Thoracic aorta (tissue), 2 donors: ENCODE results near the gene ARHGAP24. TPM values are rescaled to one million over a fixed set of nuclear protein-coding genes. Genes with fewer than 3 reads are reported as not detected.
"Not testable (repeated sequence)": the region's sequence is repeated elsewhere in the genome, so short reads cannot be mapped to it uniquely, and the experiment has no call there.

Source experiments
- ATAC-seq: fragments of 150-250 bp; one replicate; pipeline ENCODE4 v1.8.0; 2017; ENCODE audit warnings: low read depth; ENCODE audit not compliant: insufficient number of reproducible peaks, low FRiP score
- DNase-seq: peaks from one replicate; pipeline ENCODE4 v3.0.0-alpha.2; 2020; ENCODE audit warnings: low spot score
- H3K27ac ChIP-seq, 2 donors: fragments of 200-600 bp; sonication (generic); 1 replicate in 1 of 2; 2 replicates in 1 of 2; pipeline ENCODE4 v1.5.1; 2016; ENCODE audit warnings: mild to moderate bottlenecking in 2 of 2, moderate library complexity in 2 of 2
- H3K27me3 ChIP-seq: fragments of 200-600 bp; sonication (generic); replicated peaks from 2 replicates; pipeline ENCODE4 v1.6.0; 2016; ENCODE audit warnings: mild to moderate bottlenecking; ENCODE audit not compliant: insufficient read depth
- H3K36me3 ChIP-seq: fragments of 200-600 bp; sonication (generic); one replicate; pipeline ENCODE4 v1.5.1; 2016
- H3K4me1 ChIP-seq, 2 donors: fragments of 200-600 bp; sonication (generic); 1 replicate in 1 of 2; 2 replicates in 1 of 2; pipeline versions ENCODE4 v1.5.1 to v1.6.0; 2016; ENCODE audit warnings: low read depth in 2 of 2, mild to moderate bottlenecking in 1 of 2; ENCODE audit not compliant: control insufficient read depth in 1 of 2
- H3K4me3 ChIP-seq: fragments of 200-600 bp; sonication (generic); 2 replicates; pipeline ENCODE4 v1.5.1; 2016; ENCODE audit warnings: mild to moderate bottlenecking
- H3K9me3 ChIP-seq: fragments of 200-600 bp; sonication (generic); 2 replicates; pipeline ENCODE4 v1.5.1; 2016
- CTCF ChIP-seq: fragments of 200-600 bp; sonication (generic); IDR thresholded peaks from one replicate; pipeline ENCODE4 v1.5.1; 2019; ENCODE audit warnings: antibody characterized with exemption
- total RNA-seq, 2 donors: library from RNA; depleted of rRNA; stranded (reverse); fragments of >200 nt; gene quantifications; one replicate each; pipeline versions ENCODE4 v1.1.0 to v1.2.3, GENCODE V29; 2016

ARHGAP24 gene
- total RNA-seq, 2 donors from 2014 or later = 30.1 to 43.6 TPM

DNA sequence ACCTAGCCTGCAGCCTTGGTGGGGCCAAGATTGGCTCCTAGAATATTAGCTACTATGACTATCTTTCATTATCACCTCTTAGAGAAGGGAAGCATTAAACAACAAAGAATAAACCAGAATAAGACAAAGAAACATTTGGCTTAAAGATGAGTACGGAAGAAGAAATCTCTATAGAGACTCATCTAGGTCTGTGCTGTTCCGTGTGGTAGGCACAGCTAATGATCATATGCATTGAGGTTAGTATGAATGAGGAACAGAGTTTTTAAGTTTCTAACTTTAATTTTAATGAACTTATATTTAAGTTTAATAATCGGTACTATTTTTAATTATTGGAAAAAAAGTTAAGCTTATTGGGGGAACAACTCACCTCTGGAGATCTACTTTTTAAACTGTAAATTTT, 24.6 kb downstream of the ARHGAP24 start:
- no peak for TF ChIP-seq CTCF
- H3K4me3 ChIP-seq = no peak overlapping the region
- no peaks in the 10 kb centered on the region for H3K27me3 ChIP-seq
- no peaks in the 10 kb centered on the region for H3K36me3 ChIP-seq
- H3K9me3 ChIP-seq = no peaks in the 10 kb centered on the region
- DNase-seq = no peak
- no peak overlapping the region for H3K27ac ChIP-seq
- peaks cover 7 to 27% of the 10 kb centered on the region in 2 donors for H3K4me1 ChIP-seq
- ATAC-seq = no peak

GRCh38 chr4:85500110-85500867, 25.3 kb downstream of the ARHGAP24 start:
- Histone ChIP-seq H3K27me3 (no peaks in the 10 kb centered on the region), H3K4me3 (no peak overlapping the region), H3K36me3 (no peaks in the 10 kb centered on the region), H3K9me3 (no peaks in the 10 kb centered on the region), H3K4me1 (peaks cover 7 to 27% of the 10 kb centered on the region in 2 donors), H3K27ac (no peak overlapping the region)
- no peak for TF ChIP-seq CTCF
- DNase-seq (no peak), ATAC-seq (no peak)

DNA sequence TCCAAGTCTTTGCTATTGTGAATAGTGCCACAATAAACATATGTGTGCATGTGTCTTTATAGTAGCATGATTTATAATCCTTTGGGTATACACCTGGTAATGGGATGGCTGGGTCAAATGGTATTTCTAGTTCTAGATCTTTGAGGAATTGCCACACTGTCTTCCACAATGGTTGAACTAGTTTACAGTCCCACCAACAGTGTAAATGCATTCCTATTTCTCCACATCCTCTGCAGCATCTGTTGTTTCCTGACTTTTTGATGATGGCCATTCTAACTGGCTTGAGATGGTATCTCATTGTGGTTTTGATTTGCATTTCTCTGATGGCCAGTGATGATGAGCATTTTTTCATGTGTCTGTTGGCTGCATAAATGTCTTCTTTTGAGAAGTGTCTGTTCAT, 26.2 kb downstream of the ARHGAP24 start:
- ATAC-seq, H3K4me3 ChIP-seq, DNase-seq, H3K9me3 ChIP-seq, H3K36me3 ChIP-seq, H3K27ac ChIP-seq, H3K27me3 ChIP-seq: not testable (repeated sequence)
- H3K4me1 ChIP-seq = peaks cover 7 to 20% of the 10 kb centered on the region in 2 donors

DNA sequence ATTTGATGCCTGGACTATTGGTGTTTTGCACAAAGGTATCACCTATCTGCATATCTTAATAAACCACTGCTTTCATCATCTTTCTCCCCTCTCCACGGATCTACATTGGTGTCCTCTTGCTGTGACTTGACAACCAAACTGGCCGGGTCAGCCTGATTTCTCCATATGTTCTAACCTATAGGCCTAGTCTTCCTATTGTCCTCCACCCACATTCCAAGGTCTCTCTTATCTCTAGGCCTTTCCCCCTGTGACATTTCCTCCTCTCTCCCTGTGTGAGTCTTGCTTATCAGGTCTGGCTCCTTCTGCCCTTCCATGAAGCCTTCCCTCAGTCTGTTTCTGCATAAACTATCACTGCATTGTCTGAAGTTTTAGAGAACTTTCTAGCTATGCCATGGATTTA, 33.7 kb downstream of the ARHGAP24 start:
- ATAC-seq (no peak), DNase-seq (no peak)
- H3K36me3 ChIP-seq = no peaks in the 10 kb centered on the region
- TF ChIP-seq CTCF = no peak
- H3K9me3 ChIP-seq = no peaks in the 10 kb centered on the region
- no peaks in the 10 kb centered on the region for H3K4me1 ChIP-seq
- H3K27me3 ChIP-seq = no peaks in the 10 kb centered on the region
- H3K27ac ChIP-seq = no peak overlapping the region
- no peak overlapping the region for H3K4me3 ChIP-seq

GRCh38 chr4:85509882-85510631, 35.1 kb downstream of the ARHGAP24 start:
- TF ChIP-seq CTCF = no peak
- Histone ChIP-seq H3K27me3 (no peaks in the 10 kb centered on the region), H3K27ac (no peak overlapping the region), H3K36me3 (no peaks in the 10 kb centered on the region), H3K4me3 (no peak overlapping the region), H3K4me1 (no peaks in the 10 kb centered on the region), H3K9me3 (no peaks in the 10 kb centered on the region)
- ATAC-seq (no peak), DNase-seq (no peak)
